Testis (tissue), 3 donors: ENCODE results near the gene NUFIP1. TPM values are rescaled to one million over a fixed set of nuclear protein-coding genes. Genes with fewer than 3 reads are reported as not detected.
"Not testable (repeated sequence)": the region's sequence is repeated elsewhere in the genome, so short reads cannot be mapped to it uniquely, and the experiment has no call there.

Experiments
- DNase-seq: peaks from one replicate; pipeline ENCODE4 v3.0.0-alpha.2; 2019
- H3K27ac ChIP-seq, 2 donors: fragments of 200-600 bp; sonication (generic); one replicate each; pipeline ENCODE4 v1.5.1; 2019
- H3K27me3 ChIP-seq: fragments of 200-600 bp; sonication (generic); one replicate; pipeline ENCODE4 v1.5.1; 2019
- H3K36me3 ChIP-seq: fragments of 200-600 bp; sonication (generic); one replicate; pipeline ENCODE4 v1.5.1; 2017; ENCODE audit warnings: low read depth; ENCODE audit errors: missing control alignments
- H3K4me1 ChIP-seq: fragments of 200-600 bp; sonication (generic); one replicate; pipeline ENCODE4 v1.5.1; 2019
- H3K4me3 ChIP-seq, 2 donors: fragments of 200-600 bp; sonication (generic); one replicate each; pipeline ENCODE4 v1.5.1; 2017 to 2019
- H3K9me3 ChIP-seq: fragments of 200-600 bp; sonication (generic); one replicate; pipeline ENCODE4 v1.5.1; 2017
- CTCF ChIP-seq, 3 experiments: fragments of 450-650 bp in 2 of 3; fragments of 200-600 bp in 1 of 3; sonication (generic) in 1 of 3; IDR thresholded peaks; one replicate each; pipeline ENCODE4 v1.5.1; 2016 to 2019; ENCODE audit warnings: antibody characterized with exemption in 3 of 3, mild to moderate bottlenecking in 2 of 3, moderate library complexity in 1 of 3
- POLR2A ChIP-seq: fragments of 450-650 bp; IDR thresholded peaks from one replicate; pipeline ENCODE4 v1.6.1; 2017; ENCODE audit warnings: antibody characterized with exemption, mild to moderate bottlenecking, moderate library complexity
- WGBS, 2 donors: methylation state at CpG; one replicate each; pipeline ENCODE4 v1.1.5; 2018; 5-methylcytosine and 5-hydroxymethylcytosine counted together
- intact Hi-C: fragments of 100-400 bp; cut with DNase I; formaldehyde crosslinking; loops from one replicate; pipeline ENCODE4 v1.15.1; 2023; ENCODE audit warnings: low total_unique reads
- polyA plus RNA-seq: library from polyadenylated mRNA; stranded (reverse); fragments of 350-450 nt; fragmentation: Illumina TruSeq; extraction: RNeasy Lipid Tissue Mini Kit (QIAGEN cat#74804); gene quantifications from one replicate; pipeline ENCODE4 v1.2.3, GENCODE V29; 2014; ENCODE audit warnings: low read depth, low replicate concordance; ENCODE audit not compliant: insufficient read depth
- total RNA-seq, 2 donors: library from RNA; depleted of rRNA; stranded (reverse); fragments of >200 nt; gene quantifications; one replicate each; pipeline ENCODE4 v1.2.3, GENCODE V29; 2016

Gene NUFIP1
- total and polyA plus RNA-seq, 3 donors from 2014 or later = 7.6 to 8.3 (median 7.9) TPM

GRCh38 chr13:45021250-45021649, 32.0 kb upstream of the NUFIP1 start:
- TF ChIP-seq POLR2A (no peak), CTCF (IDR thresholded peaks at IDR 0.05) (no peak)
- Histone ChIP-seq H3K36me3 (no peaks in the 10 kb centered on the region), H3K27ac (no peak overlapping the region), H3K9me3 (no peaks in the 10 kb centered on the region), H3K4me3 (no peak overlapping the region), H3K4me1 (no peaks in the 10 kb centered on the region), H3K27me3 (no peaks in the 10 kb centered on the region)
- DNase-seq = no peak
- intact Hi-C loops = no loop called here
- 92 to 93% methylated on average over 3 of the region's 3 CpGs for WGBS, 2 donors

DNA sequence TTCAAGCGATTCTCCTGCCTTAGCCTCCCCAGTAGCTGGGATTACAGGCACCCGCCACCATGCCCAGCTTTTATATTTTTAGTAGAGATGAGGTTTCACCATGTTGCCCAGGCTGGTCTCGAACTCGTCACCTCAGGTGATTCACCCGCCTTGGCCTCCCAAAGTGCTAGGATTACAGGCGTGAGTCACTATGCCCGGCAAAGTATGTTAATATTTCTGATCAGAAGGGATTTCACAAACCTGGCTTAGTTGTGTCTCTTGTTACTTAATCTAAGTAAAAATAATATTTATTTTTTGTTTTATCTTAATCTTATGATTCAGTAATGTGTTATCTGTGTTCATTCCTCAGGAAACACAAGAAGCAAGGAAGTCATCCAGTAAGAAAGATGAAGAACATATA, 30.7 kb upstream of the NUFIP1 start:
- 90 to 98% methylated on average over 7 of the region's 7 CpGs for WGBS, 2 donors
- intact Hi-C loops, H3K27ac ChIP-seq, DNase-seq, H3K4me3 ChIP-seq, H3K36me3 ChIP-seq, H3K9me3 ChIP-seq, H3K27me3 ChIP-seq, H3K4me1 ChIP-seq: not testable (repeated sequence)

DNA sequence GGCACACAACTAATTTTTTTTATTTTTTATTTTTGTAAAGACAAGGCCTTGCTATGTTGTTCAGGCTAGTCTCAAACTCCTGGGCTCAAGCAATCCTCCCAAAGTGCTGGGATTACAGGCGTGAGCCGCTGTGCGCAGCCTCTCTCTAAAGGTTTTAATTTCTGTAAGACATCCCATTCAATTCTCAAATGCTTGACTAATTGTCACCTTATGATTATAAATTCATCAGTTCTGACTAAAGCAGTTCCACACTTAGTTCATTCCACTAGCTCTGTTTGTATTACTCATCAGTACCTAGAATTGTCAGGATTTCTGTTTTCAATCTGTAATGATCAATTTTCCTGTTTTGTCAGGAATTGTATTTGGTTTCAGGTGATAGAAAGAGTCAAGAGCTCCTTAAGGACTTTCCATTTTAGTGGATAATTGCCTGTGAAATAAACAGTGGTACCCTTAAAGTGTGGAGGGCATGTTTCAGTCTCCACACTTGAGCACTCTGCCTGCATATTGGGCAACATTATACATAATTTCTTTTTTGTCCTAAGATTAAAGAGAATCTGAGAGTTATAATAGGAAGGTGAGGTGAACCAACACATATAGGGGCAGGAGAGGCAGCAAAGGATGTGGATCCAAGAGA, 27.6 kb upstream of the NUFIP1 start:
- Histone ChIP-seq H3K9me3 (no peaks in the 10 kb centered on the region), H3K27ac (no peak overlapping the region), H3K4me1 (no peaks in the 10 kb centered on the region), H3K36me3 (no peaks in the 10 kb centered on the region), H3K4me3 (no peak overlapping the region), H3K27me3 (no peaks in the 10 kb centered on the region)
- intact Hi-C loops = no loop called here
- DNase-seq = no peak
- TF ChIP-seq POLR2A (no peak), CTCF (IDR thresholded peaks at IDR 0.05) (no peak)
- 97% methylated on average over 3 of the region's 3 CpGs for WGBS, 2 donors

- Histone ChIP-seq H3K9me3 (no peaks in the 10 kb centered on the region), H3K4me3 (no peak overlapping the region), H3K27me3 (no peaks in the 10 kb centered on the region), H3K36me3 (no peaks in the 10 kb centered on the region), H3K27ac (no peak overlapping the region), H3K4me1 (no peaks in the 10 kb centered on the region)
- intact Hi-C loops = no loop called here
- no peak for DNase-seq
- TF ChIP-seq CTCF (IDR thresholded peaks at IDR 0.05) (no peak), POLR2A (no peak)
- WGBS, 2 donors = 94 to 96% methylated on average over 2 of the region's 2 CpGs
Measured at GRCh38 chr13:45015300-45015699, 26.0 kb upstream of the NUFIP1 start.

DNA sequence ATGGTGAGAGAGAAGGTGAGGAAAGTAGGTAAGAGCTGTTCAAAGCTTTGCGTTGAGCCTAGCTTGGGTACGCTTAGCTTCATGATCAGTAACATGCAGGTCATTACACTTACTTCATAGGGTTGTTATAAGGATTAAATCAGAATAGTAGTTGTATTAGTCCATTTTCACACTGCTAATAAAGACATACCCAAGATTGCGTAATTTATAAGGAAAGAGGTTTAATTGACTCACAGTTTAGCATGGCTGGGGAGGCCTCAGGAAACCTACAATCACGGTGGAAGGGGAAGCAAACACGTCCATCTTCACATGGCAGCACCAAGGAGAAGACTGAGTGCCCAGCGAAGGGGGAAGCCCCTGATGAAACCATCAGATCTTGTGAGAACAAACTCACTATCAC, 21.9 kb upstream of the NUFIP1 start:
- intact Hi-C loops = no loop called here
- no peaks in the 10 kb centered on the region for H3K36me3 ChIP-seq

More for the DNA sequence above, 21.9 kb upstream of the NUFIP1 start:
- Histone ChIP-seq H3K4me1 (no peaks in the 10 kb centered on the region), H3K9me3 (no peaks in the 10 kb centered on the region), H3K4me3 (no peak overlapping the region), H3K27me3 (no peaks in the 10 kb centered on the region), H3K27ac (no peak overlapping the region)
- no peak for DNase-seq
- 93 to 96% methylated on average over 6 of the region's 6 CpGs for WGBS, 2 donors
- TF ChIP-seq CTCF (IDR thresholded peaks at IDR 0.05) (no peak), POLR2A (no peak)
